ENCODE measurements around the gene FAM184A. TPM values are rescaled to one million over a fixed set of nuclear protein-coding genes. Genes with fewer than 3 reads are reported as not detected.
"Not testable (repeated sequence)": the region's sequence is repeated elsewhere in the genome, so short reads cannot be mapped to it uniquely, and the experiment has no call there.

The FAM184A gene
- total RNA-seq, 2 experiments from 2014 or later, result 7.6 to 10.8 TPM

DNA sequence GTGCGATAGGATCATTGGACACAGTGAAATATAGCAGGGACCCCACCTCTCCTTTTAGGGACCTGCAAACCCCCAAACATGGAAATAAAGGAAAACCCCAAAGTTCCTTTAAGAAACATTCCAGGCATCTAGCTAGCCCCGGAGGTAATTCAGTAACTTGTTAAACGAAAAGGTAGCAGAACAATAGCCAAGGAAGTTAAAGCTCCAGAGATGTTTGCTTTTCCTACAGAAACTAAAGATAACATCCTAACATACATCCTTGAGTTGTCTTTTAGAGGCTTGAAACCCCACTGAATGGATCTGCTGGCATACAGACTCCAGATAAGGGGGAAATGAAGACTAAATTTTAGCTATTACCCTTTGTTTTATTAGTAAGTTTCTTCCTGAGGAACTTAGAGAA, 51.0 kb downstream of the FAM184A start:
- Mint-ChIP-seq H3K4me3 (no peak overlapping the region), H3K27me3 (no peaks in the 10 kb centered on the region), H3K4me1 (ENCODE audit: low read depth) (no peaks in the 10 kb centered on the region), H3K36me3 (no peaks in the 10 kb centered on the region), H3K9me3 (no peaks in the 10 kb centered on the region), H3K27ac (no peak overlapping the region)
- ChIA-PET POLR2A (no interaction called here), CTCF (no interaction called here)
- intact Hi-C loops (cut with micrococcal nuclease), result no loop called here
- no peak for DNase-seq

DNA sequence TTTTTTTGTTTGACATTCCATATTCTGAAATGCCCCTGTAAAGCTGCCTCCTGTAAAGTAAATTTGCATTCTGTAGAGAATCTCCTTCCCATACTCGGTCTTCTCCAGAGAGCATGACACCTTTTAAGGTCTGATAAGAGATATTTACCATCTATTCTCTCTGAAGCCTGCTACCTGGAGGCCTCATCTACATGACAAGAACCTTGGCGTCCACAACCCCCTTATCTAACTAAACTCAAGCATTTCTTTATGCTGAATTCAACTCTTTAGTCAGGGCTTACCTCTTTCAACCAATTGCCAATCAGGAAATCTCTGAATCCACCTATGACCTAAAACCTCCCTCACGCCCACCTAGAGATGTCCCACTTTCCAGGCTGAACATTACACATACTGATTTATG, 51.6 kb downstream of the FAM184A start:
- Mint-ChIP-seq H3K27me3 (no peaks in the 10 kb centered on the region), H3K36me3 (no peaks in the 10 kb centered on the region), H3K9me3 (no peaks in the 10 kb centered on the region), H3K4me3 (no peak overlapping the region), H3K4me1 (ENCODE audit: low read depth) (no peaks in the 10 kb centered on the region), H3K27ac (no peak overlapping the region)
- ChIA-PET POLR2A (no interaction called here), CTCF (no interaction called here)
- no peak for DNase-seq
- intact Hi-C loops (cut with micrococcal nuclease), result no loop called here

DNA sequence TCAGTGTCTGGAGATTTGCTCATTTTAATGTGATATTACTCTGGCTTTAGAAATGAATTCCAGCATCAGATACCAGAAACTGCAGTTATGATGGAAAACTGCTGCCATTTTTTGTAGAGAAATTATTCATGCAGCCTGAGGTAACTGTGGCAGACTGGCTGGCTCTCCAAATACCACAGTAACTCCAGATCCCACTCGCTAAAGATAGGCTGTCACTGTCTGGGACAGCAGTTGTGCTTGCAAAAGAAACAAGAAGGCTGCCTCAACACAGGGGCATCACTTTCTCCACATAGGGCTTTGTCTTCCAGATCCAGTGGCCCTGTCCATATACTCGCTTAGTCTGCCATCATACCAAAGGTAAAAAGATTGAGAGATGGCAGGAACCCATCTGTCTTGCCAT, 52.7 kb downstream of the FAM184A start:
- no peak overlapping the region for H3K4me3 Mint-ChIP-seq
- DNase-seq, result no peak
- H3K36me3 Mint-ChIP-seq, result no peaks in the 10 kb centered on the region
- intact Hi-C loops (cut with micrococcal nuclease), result no loop called here
- ChIA-PET POLR2A (no interaction called here), CTCF (no interaction called here)
- H3K4me1 Mint-ChIP-seq (ENCODE audit: low read depth), result no peaks in the 10 kb centered on the region
- no peaks in the 10 kb centered on the region for H3K9me3 Mint-ChIP-seq
- H3K27ac Mint-ChIP-seq, result no peak overlapping the region
- no peaks in the 10 kb centered on the region for H3K27me3 Mint-ChIP-seq

DNA sequence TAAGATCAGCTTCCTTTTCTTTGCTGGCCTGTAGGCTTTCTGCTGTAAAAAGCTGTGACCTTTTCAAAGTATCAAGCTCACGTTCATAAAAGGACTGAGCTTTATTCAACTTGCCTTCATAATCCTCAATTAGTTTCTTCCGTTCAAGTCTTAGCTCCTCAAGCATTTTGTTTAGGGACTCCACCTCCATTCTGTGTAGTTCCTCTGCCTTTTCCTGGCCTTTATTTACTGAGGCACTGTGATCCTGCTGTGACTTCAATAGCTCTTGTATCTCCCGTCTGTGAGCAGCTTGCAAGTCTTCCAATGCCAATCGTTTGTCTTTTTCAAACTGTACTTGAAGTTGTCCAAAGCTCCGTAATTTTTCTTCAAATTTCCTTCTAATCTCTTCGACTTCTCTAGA, 54.4 kb downstream of the FAM184A start:
- Mint-ChIP-seq H3K4me3 (no peak overlapping the region), H3K27ac (no peak overlapping the region), H3K9me3 (no peaks in the 10 kb centered on the region), H3K4me1 (ENCODE audit: low read depth) (no peaks in the 10 kb centered on the region), H3K36me3 (no peaks in the 10 kb centered on the region), H3K27me3 (no peaks in the 10 kb centered on the region)
- POLR2A ChIA-PET, result no interaction called here
- CTCF ChIA-PET, result interaction anchor here (1.5 to 1.7 kb wide), 2 partner anchors 21 to 87 kb away, joined by 3 to 6 read pairs; no protein-coding TSS in a partner anchor
- intact Hi-C loops (cut with micrococcal nuclease), result no loop called here
- DNase-seq, result no peak

DNA sequence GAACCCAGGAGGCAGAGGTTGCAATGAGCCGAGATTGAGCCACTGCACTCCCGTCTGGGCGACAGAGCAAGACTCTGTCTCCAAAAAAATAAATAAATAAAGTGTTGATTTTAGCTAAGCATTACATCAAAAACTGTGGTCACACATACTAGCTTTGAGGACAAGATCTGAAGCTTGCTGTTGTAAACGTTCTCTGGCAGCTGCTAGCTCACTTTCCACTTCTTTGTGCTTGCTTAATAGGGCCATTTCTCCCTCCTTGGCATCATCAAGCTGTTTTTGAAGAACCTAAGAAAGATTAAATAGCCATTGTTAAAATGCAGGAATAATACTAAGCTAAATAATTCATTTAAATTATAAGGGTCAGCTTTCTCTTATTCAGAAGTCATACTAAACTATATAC, 55.7 kb downstream of the FAM184A start:
- Mint-ChIP-seq H3K4me1 (ENCODE audit: low read depth) (no peaks in the 10 kb centered on the region), H3K27ac (no peak overlapping the region), H3K27me3 (no peaks in the 10 kb centered on the region), H3K36me3 (no peaks in the 10 kb centered on the region), H3K4me3 (no peak overlapping the region), H3K9me3 (no peaks in the 10 kb centered on the region)
- DNase-seq, result no peak
- ChIA-PET POLR2A (no interaction called here), CTCF (interaction anchor here (1.7 kb wide), 1 partner anchor 88 kb away, joined by 6 read pairs; no protein-coding TSS in a partner anchor)
- intact Hi-C loops (cut with micrococcal nuclease), result no loop called here

DNA sequence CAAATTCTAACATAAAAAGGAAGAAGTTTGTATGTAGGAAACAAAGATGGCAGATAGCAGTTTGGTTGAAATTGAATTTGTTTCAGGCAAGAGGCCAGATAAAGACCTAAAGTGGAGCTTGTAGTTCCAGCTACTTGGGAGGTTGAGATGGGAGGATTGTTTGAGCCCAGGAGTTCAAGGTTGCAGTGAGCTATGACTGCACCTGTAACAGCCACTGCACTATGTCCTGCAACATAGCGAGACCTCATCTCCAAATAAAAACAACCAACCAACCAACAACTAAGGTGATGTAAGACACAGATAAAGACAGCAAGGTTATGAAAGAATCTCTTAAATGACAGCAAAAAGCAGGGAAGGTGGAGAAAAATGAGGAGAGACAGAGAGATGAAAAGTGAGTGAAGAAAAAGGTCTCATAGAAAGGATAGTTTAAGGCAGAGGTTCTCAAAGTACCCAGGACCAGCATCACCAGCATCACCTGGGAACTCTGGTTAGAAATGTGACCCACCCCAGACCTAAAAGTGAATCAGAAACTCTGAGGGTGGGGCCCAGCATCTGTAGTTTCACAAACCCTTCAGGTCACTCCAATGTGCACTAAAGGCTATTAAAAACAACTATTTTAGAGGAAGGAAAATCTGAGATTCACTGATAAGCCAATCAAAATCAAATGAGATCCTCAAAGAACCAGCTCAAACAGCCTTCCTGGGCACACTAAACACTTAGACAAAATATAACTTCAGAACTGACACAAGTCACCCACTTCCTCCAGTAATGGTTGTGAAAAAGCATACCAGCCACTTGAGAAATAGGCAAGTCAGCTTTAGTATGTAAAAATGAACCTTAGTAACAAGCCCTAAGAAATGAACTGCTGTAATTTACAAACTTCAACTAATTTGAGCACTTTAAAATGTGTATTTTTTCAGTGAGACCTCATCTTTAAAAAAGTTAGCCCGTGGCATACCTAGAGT, 57.6 kb downstream of the FAM184A start:
- DNase-seq, result no peak
- intact Hi-C loops (cut with micrococcal nuclease), result no loop called here
- ChIA-PET CTCF (no interaction called here), POLR2A (no interaction called here)
- Mint-ChIP-seq H3K27me3 (no peaks in the 10 kb centered on the region), H3K4me3 (no peak overlapping the region), H3K9me3 (no peaks in the 10 kb centered on the region), H3K27ac (no peak overlapping the region), H3K36me3 (peaks cover 9% of the 10 kb centered on the region), H3K4me1 (ENCODE audit: low read depth) (no peaks in the 10 kb centered on the region)

DNA sequence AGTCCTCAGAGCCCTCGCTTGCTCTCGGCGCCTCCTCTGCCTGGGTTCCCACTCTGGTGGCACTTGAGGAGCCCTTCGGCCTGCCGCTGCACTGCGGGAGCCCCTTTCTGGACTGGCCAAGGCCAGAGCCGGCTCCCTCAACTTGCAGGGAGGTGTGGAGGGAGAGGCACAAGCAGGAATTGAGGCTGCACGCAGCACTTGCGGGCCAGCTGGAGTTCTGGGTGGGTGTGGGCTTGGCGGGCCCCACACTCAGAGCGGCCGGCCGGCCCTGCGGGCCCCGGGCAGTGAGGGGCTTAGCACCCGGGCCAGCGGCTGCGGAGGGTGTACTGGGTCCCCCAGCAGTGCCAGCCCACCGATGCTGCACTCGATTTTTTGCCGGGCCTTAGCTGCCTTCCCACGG, 63.3 kb downstream of the FAM184A start:
- H3K4me3 Mint-ChIP-seq; POLR2A ChIA-PET; H3K9me3 Mint-ChIP-seq; DNase-seq; H3K4me1 Mint-ChIP-seq (ENCODE audit: low read depth); intact Hi-C loops (cut with micrococcal nuclease); H3K27me3 Mint-ChIP-seq; H3K27ac Mint-ChIP-seq: not testable (repeated sequence)
- CTCF ChIA-PET, result interaction anchor here (2.4 kb wide), 1 partner anchor 95 kb away, joined by 5 read pairs; no protein-coding TSS in a partner anchor
- H3K36me3 Mint-ChIP-seq, result peaks cover 15% of the 10 kb centered on the region

DNA sequence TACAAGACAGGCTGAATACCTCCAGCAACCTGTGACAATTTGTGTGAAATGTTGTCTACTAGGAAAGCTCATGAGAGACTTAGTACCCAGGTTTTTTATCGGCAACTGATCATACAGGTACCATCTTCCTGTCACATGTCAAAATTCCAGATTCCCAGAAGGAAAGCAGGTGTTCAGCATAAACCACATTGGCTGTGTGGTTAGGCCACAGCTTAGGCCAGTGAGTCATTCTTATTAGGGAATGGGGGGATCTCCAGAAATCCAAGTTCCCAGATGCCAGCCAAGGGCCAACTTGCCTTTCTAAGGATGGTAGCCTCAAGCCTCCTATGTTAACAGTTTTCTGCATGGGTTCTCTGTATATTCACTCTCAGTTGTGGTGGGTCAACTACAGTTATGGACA, 65.9 kb downstream of the FAM184A start:
- intact Hi-C loops (cut with micrococcal nuclease), result no loop called here
- Mint-ChIP-seq H3K27me3 (no peaks in the 10 kb centered on the region), H3K36me3 (peaks cover 30% of the 10 kb centered on the region), H3K27ac (no peak overlapping the region), H3K4me3 (no peak overlapping the region), H3K4me1 (ENCODE audit: low read depth) (no peaks in the 10 kb centered on the region), H3K9me3 (peaks cover 9% of the 10 kb centered on the region)
- ChIA-PET POLR2A (no interaction called here), CTCF (no interaction called here)
- no peak for DNase-seq

DNA sequence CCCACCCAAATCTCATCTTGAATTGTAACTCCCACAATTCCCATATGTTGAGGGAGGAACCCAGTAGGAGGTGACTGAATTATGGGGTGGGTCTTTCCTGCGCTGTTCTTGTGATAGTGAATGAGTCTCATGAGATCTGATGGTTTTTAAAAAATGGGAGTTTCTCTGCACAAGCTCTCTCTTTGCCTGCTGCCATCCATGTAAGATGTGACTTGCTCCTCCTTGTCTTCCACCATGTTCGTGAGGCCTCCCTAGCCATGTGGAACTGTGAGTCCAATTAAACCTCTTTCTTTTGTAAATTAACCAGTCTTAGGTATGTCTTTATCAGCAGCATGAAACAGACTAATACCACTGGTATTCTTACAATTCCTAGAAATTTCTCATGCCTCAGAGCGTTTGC, 69.2 kb downstream of the FAM184A start:
- H3K4me3 Mint-ChIP-seq; H3K27ac Mint-ChIP-seq; POLR2A ChIA-PET; CTCF ChIA-PET; intact Hi-C loops (cut with micrococcal nuclease); DNase-seq; H3K27me3 Mint-ChIP-seq; H3K4me1 Mint-ChIP-seq (ENCODE audit: low read depth); H3K9me3 Mint-ChIP-seq: not testable (repeated sequence)
- H3K36me3 Mint-ChIP-seq, result peaks cover 23% of the 10 kb centered on the region

DNA sequence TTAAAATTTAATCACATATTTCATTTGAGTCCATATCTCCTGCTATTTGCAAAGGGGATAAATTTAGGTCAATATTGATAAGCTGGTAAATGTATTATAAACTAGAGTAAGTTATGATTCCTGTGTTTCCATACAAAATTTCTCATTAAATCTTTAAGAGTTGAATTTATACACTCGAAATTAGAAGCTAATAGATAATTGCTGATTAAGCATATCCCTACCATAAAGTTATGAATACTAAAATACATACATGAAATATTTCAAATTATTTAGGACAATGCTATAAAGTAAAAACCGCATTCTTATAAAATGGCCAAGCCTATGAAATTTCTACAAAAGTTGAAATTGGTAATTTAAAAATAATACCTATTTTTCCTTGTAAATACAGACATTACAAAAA, 71.5 kb downstream of the FAM184A start:
- Mint-ChIP-seq H3K36me3 (peaks cover 23% of the 10 kb centered on the region), H3K27me3 (no peaks in the 10 kb centered on the region), H3K9me3 (peaks cover 9% of the 10 kb centered on the region), H3K27ac (no peak overlapping the region), H3K4me3 (no peak overlapping the region), H3K4me1 (ENCODE audit: low read depth) (no peaks in the 10 kb centered on the region)
- no peak for DNase-seq
- intact Hi-C loops (cut with micrococcal nuclease), result no loop called here
- ChIA-PET POLR2A (no interaction called here), CTCF (interaction anchor here (0.6 kb wide), 1 partner anchor 125 kb away, joined by 4 read pairs; no protein-coding TSS in a partner anchor)

DNA sequence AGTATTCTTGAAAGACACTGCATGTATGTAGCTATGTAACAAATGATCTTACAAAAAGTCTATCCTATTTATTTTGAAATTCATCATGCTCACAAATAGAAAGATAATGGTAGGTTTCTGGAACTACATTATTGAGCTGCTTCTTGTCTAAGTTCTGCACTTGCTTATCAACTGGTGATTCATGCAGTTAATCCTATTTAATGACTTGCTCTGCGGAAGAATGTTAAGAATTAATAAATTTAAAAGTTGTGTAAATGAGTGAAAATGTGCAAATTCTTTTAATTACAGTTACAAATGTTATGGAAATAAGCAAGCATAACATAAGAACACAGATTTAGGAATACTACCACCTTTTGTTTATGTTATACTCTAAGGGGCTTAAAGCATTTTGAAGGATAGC, 76.4 kb downstream of the FAM184A start:
- H3K27me3 Mint-ChIP-seq, result no peaks in the 10 kb centered on the region
- CTCF ChIA-PET, result no interaction called here
- POLR2A ChIA-PET, result no interaction called here
- H3K36me3 Mint-ChIP-seq, result peaks cover 5% of the 10 kb centered on the region
- no peak for DNase-seq
- H3K4me1 Mint-ChIP-seq (ENCODE audit: low read depth), result no peaks in the 10 kb centered on the region
- no peak overlapping the region for H3K27ac Mint-ChIP-seq
- H3K4me3 Mint-ChIP-seq, result no peak overlapping the region
- no peaks in the 10 kb centered on the region for H3K9me3 Mint-ChIP-seq
- intact Hi-C loops (cut with micrococcal nuclease), result no loop called here

DNA sequence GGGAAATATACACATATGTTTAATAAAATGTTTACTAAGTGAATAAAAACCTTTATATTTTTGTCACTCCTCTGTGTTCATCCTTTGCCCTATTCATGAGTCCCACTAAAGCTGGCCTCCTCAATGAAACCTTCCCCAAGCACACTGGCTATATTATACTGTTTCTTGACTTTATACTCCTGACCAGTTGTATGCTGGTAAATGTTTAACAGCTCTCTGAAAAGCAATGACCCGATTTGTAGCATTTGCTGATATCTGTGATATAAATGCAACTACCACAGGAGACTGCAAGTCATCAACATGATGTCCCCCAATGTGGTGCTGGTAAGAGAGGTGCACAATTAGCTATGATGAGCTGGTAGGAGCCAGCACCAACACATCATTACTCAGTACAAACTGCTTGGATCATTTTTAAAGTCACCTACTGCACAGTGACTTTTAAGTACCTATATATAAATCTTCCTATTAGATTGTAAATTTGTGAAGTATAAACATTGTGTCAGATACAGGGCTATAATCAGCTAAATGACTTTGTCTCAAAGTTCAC, 78.9 kb downstream of the FAM184A start:
- Mint-ChIP-seq H3K27me3 (no peaks in the 10 kb centered on the region), H3K36me3 (peaks cover 2% of the 10 kb centered on the region), H3K4me1 (ENCODE audit: low read depth) (no peaks in the 10 kb centered on the region), H3K27ac (no peak overlapping the region), H3K4me3 (no peak overlapping the region), H3K9me3 (no peaks in the 10 kb centered on the region)
- DNase-seq, result no peak
- POLR2A ChIA-PET, result no interaction called here
- intact Hi-C loops (cut with micrococcal nuclease), result no loop called here
- CTCF ChIA-PET, result interaction anchor here (0.6 to 1.3 kb wide), 3 partner anchors 19 to 150 kb away, joined by 3 read pairs; no protein-coding TSS in a partner anchor

DNA sequence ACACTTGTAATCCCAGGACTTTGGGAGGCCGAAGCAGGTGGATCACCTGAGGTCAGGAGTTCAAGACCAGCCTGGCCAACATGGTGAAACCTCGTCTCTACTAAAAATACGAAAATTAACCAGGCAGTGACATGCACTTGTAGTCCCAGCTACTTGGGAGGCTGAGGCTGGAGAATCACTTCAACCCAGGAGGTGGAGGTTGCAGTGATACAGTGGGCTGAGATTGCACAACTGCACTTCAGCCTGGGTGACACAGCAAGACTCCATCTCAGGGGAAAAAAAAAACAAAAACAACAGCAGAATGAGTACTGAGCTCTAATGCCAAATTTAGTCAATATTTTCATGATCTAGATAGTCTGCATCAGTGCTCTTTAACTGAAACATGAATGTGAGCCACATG, 81.0 kb downstream of the FAM184A start:
- H3K27me3 Mint-ChIP-seq; H3K9me3 Mint-ChIP-seq; H3K27ac Mint-ChIP-seq; intact Hi-C loops (cut with micrococcal nuclease); H3K4me3 Mint-ChIP-seq; H3K36me3 Mint-ChIP-seq; H3K4me1 Mint-ChIP-seq (ENCODE audit: low read depth); DNase-seq; CTCF ChIA-PET; POLR2A ChIA-PET: not testable (repeated sequence)
